A673 (cell line): ENCODE results near the gene ADAMTSL1.

Experiments used
- CTCF ChIP-seq: fragments of 300-800, 200-600 bp; sonication (generic); conservative IDR thresholded peaks from 2 replicates; pipeline ENCODE4 v1.5.1; 2017; ENCODE audit warnings: low read depth, mild to moderate bottlenecking, antibody characterized with exemption, low read length, moderate library complexity, mixed read lengths
- EZH2 ChIP-seq: fragments of 200-600 bp; sonication (generic); IDR thresholded peaks from 2 replicates; pipeline ENCODE4 v1.6.1; 2017; ENCODE audit warnings: borderline replicate concordance, low read depth, mild to moderate bottlenecking, mixed read lengths, antibody characterized with exemption, low read length; ENCODE audit not compliant: poor library complexity, severe bottlenecking

GRCh38 chr9:18566121-18566520 lies 92.2 kb downstream of the ADAMTSL1 start:
- TF ChIP-seq CTCF (no peak), EZH2 (no peak)
